GM11168 (cell line): ENCODE results near the gene TSR3.

Experiments
- in situ Hi-C: fragments of 300-500 bp; cut with MboI; formaldehyde crosslinking; loops from one replicate; pipeline ENCODE4 v1.12.0; 2022; ENCODE audit warnings: low sequenced_read_pairs; ENCODE audit not compliant: unreplicated experiment

The TSR3 gene

DNA sequence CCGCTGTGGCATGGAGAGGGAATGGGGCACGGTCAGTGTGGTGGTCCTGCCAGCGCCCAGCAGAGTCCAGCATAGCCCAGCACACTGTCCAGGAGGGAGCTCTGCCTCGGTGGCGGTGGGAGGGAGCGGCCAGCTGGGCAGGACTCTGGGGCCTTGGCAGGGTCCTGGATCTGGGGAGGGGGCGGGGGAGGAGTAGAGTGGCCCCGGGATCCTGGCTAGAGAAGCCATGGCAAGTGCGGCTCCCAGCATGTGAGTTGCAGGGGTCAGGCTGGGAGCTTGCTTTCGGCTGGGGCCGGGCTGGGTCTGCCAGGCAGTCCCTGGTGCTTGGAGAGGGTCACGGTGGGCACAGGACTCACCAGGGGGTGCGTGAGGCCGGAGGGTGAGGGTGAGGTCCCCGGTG, 3.9 kb upstream of the TSR3 start:
- in situ Hi-C loops = no loop called here

DNA sequence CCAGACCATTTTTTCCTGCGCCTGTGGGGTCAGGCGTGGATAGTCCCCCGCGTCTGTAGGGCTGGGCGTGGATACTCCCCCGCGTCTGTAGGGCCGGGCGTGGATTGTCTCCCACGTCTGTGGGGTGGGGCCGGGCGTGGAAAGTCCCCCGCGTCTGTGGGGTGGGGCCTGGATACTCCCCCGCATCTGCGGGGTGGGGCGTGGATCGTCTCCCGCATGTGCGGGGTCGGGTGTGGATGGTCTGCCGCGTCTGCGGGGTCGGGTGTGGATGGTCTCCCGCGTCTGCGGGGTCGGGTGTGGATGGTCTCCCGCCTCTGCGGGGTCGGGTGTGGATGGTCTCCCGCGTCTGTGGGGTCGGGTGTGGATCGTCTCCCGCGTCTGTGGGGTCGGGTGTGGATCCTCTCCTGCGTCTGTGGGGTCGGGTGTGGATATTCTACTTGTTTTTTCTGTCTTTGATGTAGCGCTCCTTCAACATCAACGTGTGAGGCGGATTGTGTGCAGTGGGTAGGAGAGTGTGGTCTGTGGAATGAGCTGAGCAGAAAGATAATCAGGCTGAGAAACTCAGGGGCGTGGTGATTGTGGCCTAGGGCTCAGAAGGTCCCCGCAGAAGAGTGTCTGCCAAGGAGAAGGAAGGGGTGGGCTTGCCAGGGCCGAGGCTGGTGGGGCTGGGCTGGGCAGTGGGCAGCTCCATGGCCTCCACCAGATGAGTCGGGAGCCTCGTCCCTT, 3.3 kb upstream of the TSR3 start:
- in situ Hi-C loops = no loop called here

DNA sequence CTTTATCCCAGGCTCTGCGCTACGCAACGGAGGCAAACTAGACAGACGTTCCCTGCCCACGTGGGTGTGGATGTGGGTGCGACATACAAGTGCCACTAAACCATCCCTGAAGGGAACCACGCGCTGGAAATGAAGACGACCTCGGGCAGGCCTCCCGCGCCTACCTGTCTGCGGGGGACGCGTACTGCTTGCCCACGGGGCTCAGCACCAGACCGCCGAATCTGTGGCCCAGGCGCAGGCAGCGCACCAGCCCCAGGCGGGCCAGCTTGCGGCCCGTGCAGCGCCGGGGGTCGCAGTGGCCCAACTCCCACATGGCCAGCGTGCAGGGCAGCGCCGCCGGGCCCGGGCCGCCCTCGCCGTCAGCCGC, 480 bp downstream of the TSR3 start:
- in situ Hi-C loops = no loop called here

DNA sequence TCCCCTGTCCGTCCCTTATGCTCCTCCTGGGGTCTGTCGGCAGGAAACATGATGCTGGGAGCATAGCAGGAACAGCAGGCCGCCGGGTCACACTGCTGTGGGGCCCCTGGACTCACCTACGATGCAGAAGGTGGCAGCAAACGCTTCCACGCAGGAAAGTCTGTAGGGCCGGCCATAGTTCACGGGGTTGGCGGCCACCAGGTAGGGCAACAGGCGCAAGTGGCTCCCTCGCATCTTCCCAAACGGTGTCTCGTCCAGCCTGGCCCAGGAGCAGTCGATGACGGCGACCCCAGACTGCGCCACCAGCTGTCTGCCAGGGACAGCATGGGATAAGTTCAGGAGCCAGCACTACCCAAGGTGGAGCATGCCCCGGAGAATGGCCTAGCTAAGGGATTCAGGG, 987 bp downstream of the TSR3 start:
- in situ Hi-C loops = no loop called here

DNA sequence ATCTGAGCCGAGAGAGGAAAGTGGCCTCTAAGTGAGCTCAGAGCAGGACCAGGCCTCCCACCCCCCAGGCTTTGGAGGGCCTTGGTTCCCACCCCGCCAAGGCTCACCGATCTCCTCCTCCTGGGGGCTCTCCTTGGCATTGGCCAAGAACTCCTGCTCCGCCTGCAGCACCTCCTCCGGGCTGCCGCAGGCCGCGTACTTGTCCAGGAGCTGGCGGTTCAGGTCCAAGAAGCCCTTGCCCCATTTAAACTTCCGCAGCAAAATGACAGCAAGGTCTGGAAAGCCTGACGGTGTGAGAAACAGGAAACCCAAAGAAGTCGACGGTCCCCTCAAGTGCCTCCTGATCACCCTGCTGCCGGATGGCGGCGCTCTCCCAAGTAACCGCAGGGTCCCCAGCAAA, 1.7 kb downstream of the TSR3 start:
- in situ Hi-C loops = no loop called here

DNA sequence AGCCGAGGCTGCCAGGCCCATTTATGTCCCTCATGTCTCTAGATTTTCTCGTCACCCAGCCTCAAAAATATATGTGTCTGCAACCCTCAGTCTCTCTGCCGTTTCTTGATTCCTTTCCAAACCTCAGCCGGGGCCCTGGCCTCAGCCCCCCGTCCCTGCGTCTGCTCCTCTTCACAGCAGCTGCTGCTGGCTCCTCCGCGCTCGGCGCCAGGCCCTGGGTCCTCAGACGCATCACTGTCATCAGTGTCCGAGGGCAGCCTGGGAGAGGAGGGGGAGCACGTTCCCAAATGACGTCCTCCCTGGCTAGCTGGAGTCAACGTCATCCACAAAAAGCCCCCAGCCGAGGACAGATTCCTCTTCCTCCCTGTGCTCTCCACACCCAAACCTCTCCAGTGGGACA, 2.3 kb downstream of the TSR3 start:
- in situ Hi-C loops = no loop called here

DNA sequence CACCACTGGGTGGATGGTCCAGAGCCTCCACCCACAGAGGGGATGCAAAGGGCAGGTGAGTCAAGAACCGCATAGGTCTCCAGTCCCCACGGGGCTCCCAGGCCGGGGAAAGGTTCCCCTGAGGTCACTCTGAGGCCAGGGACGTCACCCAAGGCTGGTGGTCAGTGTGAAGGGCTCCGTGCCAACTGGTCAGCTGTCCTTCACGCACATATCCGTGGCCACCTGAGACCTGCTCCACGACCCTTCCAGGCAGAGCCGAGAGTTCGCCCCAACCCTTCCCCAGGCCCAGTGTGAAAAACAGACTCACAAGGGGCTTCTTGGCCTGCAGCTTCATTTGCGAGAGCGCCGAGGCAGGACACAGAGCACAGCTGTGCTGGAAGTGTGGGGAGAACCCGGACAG, 2.8 kb downstream of the TSR3 start:
- in situ Hi-C loops = no loop called here

DNA sequence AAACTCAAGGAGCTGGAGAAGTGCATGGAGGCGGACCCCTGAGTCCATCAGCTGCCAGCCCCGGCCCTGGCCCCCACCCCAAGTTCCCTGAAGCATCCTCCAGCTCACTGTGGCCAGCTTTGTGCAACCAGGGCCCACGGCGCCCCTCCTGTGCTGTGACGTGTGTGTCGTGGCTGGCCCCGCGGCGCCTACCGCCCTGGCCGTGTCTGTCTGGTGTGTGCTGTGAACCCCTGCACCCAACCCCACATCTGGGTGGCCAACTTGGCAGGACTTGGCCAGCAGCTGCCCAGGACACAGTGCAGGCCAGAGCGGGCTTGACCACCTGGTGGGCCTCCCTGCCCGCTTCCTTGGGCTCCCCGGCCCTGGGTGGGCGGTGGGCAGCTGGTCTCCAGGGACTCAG, 3.2 kb downstream of the TSR3 start:
- in situ Hi-C loops = no loop called here

DNA sequence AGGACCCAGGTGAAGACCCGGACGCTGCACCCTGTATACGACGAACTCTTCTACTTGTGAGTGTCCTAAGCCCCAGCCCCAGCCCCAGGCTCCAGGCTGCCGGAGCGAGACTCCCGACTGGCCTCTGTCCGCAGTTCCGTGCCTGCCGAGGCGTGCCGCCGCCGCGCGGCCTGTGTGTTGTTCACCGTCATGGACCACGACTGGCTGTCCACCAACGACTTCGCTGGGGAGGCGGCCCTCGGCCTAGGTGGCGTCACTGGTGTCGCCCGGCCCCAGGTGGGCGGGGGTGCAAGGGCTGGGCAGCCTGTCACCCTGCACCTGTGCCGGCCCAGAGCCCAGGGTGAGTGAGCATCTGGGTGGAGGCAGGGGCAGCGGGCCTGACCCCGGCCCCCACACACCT, 3.7 kb downstream of the TSR3 start:
- in situ Hi-C loops = no loop called here

DNA sequence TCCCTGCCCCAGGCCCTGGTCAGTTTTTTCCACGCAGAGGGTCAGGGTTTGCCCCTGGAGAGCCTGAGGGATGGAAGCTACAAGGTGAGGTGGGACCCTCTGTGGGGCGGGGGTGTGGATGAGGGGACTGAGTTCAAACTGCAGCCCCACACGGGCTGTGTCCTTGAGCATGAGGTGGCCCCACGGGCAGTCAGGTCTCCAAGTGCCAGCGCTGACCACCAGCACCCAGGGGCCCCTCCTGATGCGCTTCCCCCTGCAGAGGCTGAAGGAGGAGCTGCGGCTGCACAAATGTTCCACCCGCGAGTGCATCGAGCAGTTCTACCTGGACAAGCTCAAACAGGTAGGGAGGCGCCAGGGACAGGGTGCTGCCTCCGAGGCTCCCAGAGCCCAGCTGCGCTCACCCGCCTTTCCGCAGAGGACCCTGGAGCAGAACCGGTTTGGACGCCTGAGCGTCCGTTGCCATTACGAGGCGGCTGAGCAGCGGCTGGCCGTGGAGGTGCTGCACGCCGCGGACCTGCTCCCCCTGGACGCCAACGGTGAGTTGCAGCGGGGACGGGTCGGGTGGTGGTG, 4.3 kb downstream of the TSR3 start:
- in situ Hi-C loops = no loop called here

DNA sequence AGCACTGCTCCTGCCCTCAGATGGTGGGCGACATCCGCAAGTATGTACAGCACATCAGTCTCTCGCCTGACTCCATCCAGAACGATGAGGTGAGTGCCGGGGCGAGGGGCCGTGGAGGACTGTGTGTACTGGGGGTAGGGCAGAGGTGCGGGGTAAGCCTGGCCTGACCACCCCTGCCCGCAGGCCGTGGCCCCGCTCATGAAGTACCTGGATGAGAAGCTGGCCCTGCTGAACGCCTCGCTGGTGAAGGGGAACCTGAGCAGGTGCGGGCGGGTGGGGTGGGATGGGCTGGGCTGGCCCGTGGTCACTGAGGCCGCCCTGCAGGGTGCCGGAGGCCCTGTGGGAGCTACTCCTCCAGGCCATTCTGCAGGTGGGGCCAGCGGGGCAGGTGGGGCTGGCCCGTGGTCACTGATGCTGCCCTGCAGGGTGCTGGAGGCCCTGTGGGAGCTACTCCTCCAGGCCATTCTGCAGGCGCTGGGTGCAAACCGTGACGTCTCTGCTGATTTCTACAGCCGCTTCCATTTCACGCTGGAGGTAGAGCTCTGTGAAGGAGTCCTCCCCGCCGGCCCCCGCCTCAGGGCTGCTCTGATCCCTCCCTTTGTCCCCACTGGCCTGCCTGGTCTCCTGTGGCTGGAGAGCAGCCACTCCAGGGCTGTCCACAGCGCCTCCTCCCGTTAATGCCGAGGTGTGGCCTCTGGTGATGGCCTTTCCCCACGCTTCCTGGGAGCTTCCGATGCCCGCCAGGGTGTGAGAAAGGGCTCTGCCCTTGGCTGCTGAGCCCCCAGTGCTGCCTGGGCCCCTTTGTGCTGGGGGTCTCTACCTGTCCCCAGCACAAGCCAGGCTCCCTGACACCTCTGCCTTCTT, 5.0 kb downstream of the TSR3 start:
- in situ Hi-C loops = no loop called here

DNA sequence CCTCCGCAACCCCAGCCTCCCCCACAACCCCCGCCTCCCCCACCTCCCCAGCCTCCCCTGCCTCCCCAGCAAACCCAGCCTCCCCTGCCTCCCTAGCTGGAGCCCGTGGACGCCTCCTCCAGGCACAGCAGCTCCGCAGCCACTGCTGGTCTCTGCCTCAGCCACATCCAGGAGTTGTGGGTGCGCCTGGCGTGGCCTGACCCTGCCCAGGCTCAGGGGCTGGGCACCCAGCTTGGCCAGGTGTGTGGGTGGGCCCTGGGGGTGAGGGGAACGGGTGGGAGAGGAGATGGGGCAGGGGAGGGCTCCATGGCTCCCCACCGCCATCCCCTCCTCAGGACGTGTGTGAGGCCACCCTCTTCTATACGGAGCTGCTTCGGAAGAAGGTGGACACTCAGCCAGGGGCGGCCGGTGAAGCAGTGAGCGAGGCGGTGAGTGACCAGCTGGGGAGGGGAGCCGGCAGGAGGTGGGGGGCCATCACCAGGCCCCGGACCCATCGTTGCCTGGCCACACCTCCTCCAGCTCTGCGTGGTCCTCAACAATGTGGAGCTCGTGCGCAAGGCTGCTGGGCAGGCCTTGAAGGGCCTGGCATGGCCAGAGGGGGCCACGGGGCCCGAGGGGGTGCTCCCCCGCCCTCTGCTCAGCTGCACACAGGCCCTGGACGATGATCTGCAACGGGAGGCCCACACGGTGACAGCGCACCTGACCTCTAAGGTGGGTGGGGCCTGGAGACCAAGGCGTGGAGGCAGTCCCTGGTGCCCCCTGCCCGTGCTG, 5.8 kb downstream of the TSR3 start:
- in situ Hi-C loops = no loop called here

DNA sequence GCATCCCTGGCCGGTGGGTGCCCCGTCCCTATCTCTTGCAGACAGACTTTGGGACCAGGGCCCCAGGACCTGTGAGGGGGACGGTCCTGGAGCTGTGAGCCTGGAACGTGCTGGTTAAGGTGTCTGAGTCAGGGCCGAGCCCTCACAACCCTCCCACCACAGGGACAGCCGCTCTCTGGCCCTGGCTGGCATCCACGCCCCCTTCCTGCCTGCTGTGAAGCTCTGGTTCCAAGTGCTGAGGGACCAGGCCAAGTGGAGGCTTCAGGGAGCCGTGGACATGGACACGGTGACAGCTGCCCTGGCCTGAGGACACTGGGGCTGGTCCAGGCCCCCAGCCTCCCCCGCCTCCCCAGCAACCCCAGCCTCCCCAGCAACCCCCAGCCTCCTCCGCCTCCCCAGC, 6.6 kb downstream of the TSR3 start:
- in situ Hi-C loops = no loop called here

DNA sequence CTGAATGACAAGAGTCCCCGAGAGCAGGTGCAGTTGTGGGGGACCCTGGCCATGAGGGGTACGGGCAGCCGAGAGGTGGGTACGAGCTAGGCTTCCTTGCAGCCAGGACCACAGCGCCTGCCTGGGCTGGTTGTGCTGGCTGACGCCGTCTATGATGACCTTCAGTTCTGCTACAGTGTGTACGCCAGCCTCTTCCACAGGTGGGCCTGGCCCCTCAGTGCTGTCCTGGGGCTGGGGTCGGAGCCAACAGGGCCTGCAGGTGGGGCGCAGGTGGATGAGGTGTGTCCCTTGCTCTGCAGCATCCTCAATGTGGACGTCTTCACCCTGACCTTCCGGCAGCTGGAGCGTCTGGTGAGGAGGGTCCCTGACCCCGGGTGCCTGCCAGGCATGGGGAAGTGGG, 7.2 kb downstream of the TSR3 start:
- in situ Hi-C loops = no loop called here

DNA sequence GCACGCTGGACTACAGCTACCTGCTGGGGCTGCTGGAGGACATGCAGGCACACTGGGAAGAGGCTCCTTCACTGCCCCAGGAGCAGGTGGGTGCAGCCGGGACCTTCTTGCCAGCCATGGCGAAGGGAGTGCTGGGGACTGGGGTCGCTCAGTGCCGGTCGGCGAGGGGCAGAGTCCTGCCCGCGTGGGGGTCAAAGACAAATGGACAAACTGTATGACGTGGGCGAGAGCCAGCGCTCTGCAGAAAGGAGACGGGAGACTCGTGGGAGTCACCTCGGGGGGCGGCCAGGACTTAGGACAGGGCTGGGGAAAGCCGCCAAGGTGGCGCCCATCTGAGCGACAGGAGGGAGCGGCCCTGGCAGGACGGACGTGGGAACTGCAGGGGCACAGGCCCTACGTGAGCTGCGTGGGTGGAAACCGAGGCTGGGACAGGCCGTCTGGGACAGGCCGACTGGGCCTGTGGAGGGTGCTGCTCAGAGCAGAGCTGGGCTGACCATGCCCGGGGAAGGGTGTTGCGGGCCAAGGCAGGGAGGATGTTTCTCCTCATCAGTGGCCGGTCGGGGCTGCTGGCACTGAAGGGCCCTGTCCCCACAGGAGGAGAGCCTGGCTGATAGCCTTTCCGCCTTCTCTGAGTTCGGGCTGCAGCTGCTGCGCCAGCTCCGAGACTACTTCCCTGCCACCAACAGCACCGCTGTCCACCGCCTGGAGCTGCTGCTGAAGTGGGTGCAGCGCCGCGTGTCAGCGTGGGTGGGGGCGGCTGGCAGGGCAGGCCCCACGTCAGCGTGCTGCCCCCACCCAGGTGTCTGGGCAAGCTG, 8.0 kb downstream of the TSR3 start:
- in situ Hi-C loops = no loop called here

DNA sequence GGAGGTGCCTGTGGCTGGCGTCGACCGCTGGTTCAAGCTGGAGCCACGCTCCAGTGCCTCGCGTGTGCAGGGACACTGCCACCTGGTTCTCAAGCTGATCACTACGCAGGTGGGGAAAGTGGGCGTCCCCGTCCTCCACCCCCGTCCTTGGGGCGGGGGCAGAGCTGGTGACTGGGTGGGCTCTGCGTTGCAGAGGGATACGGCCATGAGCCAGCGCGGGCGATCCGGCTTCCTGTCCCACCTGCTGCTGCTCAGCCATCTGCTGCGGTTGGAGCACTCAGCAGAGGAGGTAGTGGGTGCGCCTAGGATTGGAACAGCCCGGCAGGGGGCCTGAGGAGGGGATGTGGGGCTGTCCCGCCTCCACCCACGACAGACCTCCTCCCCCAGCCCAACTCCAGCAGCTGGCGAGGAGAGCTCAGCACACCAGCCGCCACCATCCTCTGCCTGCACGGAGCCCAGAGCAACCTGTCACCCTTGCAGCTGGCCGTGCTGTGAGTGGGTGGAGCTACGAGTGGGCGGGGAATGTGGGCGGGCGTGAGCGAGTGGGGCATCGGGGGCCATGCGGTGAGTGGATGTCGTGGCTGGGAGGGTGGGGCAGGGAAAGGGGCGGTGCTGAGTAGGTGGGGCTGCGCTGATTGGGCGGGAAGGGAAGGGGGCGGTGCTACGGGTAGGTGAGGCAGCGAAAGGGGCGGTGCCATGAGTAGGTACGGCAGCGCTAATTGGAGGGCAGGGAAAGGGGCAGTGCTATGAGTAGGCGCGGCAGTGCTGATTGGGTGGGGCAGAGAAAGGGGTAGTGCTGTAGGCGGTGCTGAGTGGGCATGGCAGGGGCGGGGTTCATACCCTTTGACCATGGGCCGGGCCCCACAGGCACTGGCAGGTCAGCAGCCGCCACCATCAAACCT, 8.9 kb downstream of the TSR3 start:
- in situ Hi-C loops = no loop called here

DNA sequence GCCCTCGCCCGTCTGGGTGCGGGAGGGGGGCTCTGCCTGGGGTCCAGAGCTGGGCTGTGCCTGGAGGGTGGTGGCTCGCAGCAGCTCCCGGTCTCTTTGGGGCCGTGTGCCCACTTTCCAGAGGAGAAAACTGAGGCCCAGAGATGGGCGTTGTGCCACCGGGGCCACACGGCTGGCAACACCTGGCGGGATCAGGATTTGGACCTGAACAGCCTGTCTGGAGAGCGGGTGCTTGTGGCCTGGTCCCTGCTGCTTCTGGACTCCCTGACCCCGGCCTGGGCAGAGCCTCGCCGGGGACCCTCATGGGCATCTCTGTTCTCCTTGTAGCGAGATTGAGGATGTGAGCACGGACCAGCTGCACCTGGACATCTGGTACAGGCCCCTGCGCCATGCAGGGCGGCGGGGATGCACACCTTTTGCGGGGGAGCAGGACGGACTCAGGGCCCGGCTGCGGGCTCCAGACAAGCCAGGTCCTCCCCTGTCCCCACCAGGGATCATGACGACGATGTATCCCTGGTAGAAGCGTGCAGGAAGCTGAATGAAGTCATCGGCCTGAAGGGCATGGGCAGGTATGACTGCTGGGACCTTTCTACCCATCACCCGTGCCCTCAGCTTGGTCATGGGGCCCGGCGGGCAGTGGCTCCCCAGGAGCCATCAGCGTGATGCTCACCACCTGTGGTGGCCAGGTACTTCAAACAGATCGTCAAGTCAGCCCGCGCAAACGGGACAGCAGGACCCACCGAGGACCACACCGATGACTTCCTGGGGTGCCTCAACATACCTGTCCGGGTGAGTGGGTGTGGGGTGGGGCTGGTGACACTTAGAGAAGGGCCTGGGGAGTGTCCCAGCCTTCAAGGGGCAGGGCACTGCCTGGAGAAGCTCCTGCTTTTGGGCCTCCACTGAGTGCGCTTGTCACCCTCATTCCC, 9.9 kb downstream of the TSR3 start:
- in situ Hi-C loops = no loop called here
